HepG2 (cell line): Measurements from ENCODE around the gene PTPRN. TPM values are rescaled to one million over a fixed set of nuclear protein-coding genes. Genes with fewer than 3 reads are reported as not detected.
A peak's percentile ranks its signal among the peaks of the same experiment; 100 is the strongest.

Experiments used
- AGO1 ChIP-seq: fragments of 200-400 bp; formaldehyde crosslinking; IDR thresholded peaks from 2 replicates; pipeline ENCODE4 v1.6.1; 2017; ENCODE audit warnings: mild to moderate bottlenecking, low read depth, low read length, moderate library complexity; ENCODE audit not compliant: poor library complexity, severe bottlenecking
- CREM ChIP-seq, 2 experiments: sonication (generic) in 1 of 2; formaldehyde crosslinking in 1 of 2; IDR thresholded peaks; 2 replicates each; pipeline versions ENCODE4 v1.4.0 to v1.6.1; 2016 to 2020; ENCODE audit warnings: antibody characterized with exemption in 1 of 2, mild to moderate bottlenecking in 1 of 2, missing genetic modification reagents in 1 of 2
- ETV6 ChIP-seq: sonication (generic); formaldehyde crosslinking; conservative IDR thresholded peaks from 2 replicates; pipeline ENCODE4 v1.4.0; 2020; ENCODE audit warnings: missing genetic modification reagents
- KLF15 ChIP-seq: sonication (generic); formaldehyde crosslinking; IDR thresholded peaks from 2 replicates; pipeline ENCODE4 v1.8.1; 2023; ENCODE audit warnings: borderline replicate concordance, mild to moderate bottlenecking, inconsistent platforms, missing genetic modification reagents, mixed read lengths
- MAX ChIP-seq: IDR thresholded peaks from 2 replicates; pipeline ENCODE4 v1.6.1; 2012; ENCODE audit warnings: inconsistent platforms
- MIXL1 ChIP-seq: IDR thresholded peaks from 2 replicates; pipeline ENCODE4 v1.6.1; 2016
- RBM22 ChIP-seq: fragments of 200-400 bp; formaldehyde crosslinking; optimal IDR thresholded peaks from 2 replicates; pipeline ENCODE3; 2017; ENCODE audit warnings: mild to moderate bottlenecking, low read length, moderate library complexity
- SOX13 ChIP-seq, 3 experiments: fragments of 450-650 bp in 1 of 3; sonication (generic) in 1 of 3; formaldehyde crosslinking in 1 of 3; IDR thresholded peaks in 2 of 3; conservative IDR thresholded peaks in 1 of 3; 2 replicates each; pipeline versions ENCODE4 v1.5.0 to v1.6.1; 2016 to 2020; ENCODE audit warnings: antibody characterized with exemption in 1 of 3, mild to moderate bottlenecking in 1 of 3, missing compliant biosample characterization in 1 of 3, missing genetic modification reagents in 1 of 3, moderate library complexity in 1 of 3
- TCF12 ChIP-seq, 2 experiments: fragments of 450-650 bp in 1 of 2; sonication (generic) in 1 of 2; formaldehyde crosslinking in 1 of 2; IDR thresholded peaks; 2 replicates each; pipeline versions ENCODE4 v1.6.1 to v1.8.0; 2017 to 2022; ENCODE audit warnings: antibody characterized with exemption in 1 of 2, mild to moderate bottlenecking in 1 of 2, missing genetic modification reagents in 1 of 2, moderate library complexity in 1 of 2
- TEAD3 ChIP-seq: optimal IDR thresholded peaks from 2 replicates; pipeline ENCODE3; 2016; ENCODE audit warnings: borderline replicate concordance
- ZHX2 ChIP-seq, 2 experiments: sonication (generic) in 1 of 2; formaldehyde crosslinking in 1 of 2; IDR thresholded peaks; 2 replicates each; pipeline versions ENCODE4 v1.6.1 to v1.9.0; 2014 to 2022; ENCODE audit warnings: antibody characterized with exemption in 1 of 2, borderline replicate concordance in 1 of 2, inconsistent platforms in 1 of 2, low read depth in 1 of 2, missing genetic modification reagents in 1 of 2
- ZNF382 ChIP-seq: sonication (generic); formaldehyde crosslinking; IDR thresholded peaks from 2 replicates; pipeline ENCODE4 v1.5.0; 2020; ENCODE audit warnings: missing genetic modification reagents, mild to moderate bottlenecking, borderline replicate concordance
- ZNF572 ChIP-seq: sonication (generic); formaldehyde crosslinking; IDR thresholded peaks from 2 replicates; pipeline ENCODE4 v1.5.1; 2020; ENCODE audit warnings: mild to moderate bottlenecking, missing genetic modification reagents
- ZNF598 ChIP-seq: sonication (generic); formaldehyde crosslinking; IDR thresholded peaks from 2 replicates; pipeline ENCODE4 v1.5.1; 2020; ENCODE audit warnings: mild to moderate bottlenecking, missing genetic modification reagents, borderline replicate concordance
- ZSCAN31 ChIP-seq: sonication (generic); formaldehyde crosslinking; IDR thresholded peaks from 2 replicates; pipeline ENCODE4 v1.5.0; 2020; ENCODE audit warnings: low read depth, mild to moderate bottlenecking, missing genetic modification reagents
- polyA plus RNA-seq, 8 experiments: library from polyadenylated mRNA; depleted of rRNA in 3 of 8; stranded (reverse) in 7 of 8; unstranded in 1 of 8; fragments of >200 nt; fragmentation: Illumina TruSeq in 4 of 8; extraction: Trizol in 4 of 8; gene quantifications; 2 replicates each; pipeline versions ENCODE4 v1.2.1 to v1.2.3, GENCODE V29; 2011 to 2016; ENCODE audit warnings: low read depth in 4 of 8, missing spikeins in 1 of 8, mixed read lengths in 1 of 8; ENCODE audit not compliant: insufficient read depth in 1 of 8
- total RNA-seq, 5 experiments: library from RNA; depleted of rRNA; stranded (reverse); fragments of >200 nt; fragmentation: Illumina TruSeq; extraction: Trizol; gene quantifications; 2 replicates each; pipeline ENCODE4 v1.2.3, GENCODE V29; 2016; ENCODE audit warnings: low read depth in 1 of 5
- TF ChIP-seq, protein P1 (sequence below): sonication (generic); formaldehyde crosslinking; IDR thresholded peaks from 2 replicates; pipeline ENCODE4 v1.5.0; 2020; ENCODE audit warnings: missing genetic modification reagents

The PTPRN gene
- total and polyA plus RNA-seq, 2 of the 13 experiments (the other 11 are each of a cell fraction or from before 2014, with no cell fraction given) = 0.26 TPM; not detected in 1

- TF ChIP-seq TCF12 (IDR thresholded peaks at IDR 0.05) (no peak), TCF12 (CRISPR knock-in tag; IDR thresholded peaks at IDR 0.05) (no peak), ZNF382 (CRISPR knock-in tag) (no peak), ZHX2 (IDR thresholded peaks at IDR 0.05; ENCODE audit: low read depth) (0 out of 2 replicates have a peak, but pooled peaks have one; percentile 3), ZHX2 (CRISPR knock-in tag; IDR thresholded peaks at IDR 0.05; ENCODE audit: borderline replicate concordance) (no peak), AGO1 (no peak), MIXL1 (CRISPR knock-in tag) (no peak), TEAD3 (CRISPR knock-in tag) (no peak), CREM (IDR thresholded peaks at IDR 0.05) (no peak), CREM (CRISPR knock-in tag; IDR thresholded peaks at IDR 0.05) (no peak), ZSCAN31 (peak; percentile 33; the same call in 1 of the 2 replicates), MAX (peak; percentile 60), KLF15 (CRISPR knock-in tag) (no peak), ZNF572 (CRISPR knock-in tag) (0 out of 2 replicates have a peak, but pooled peaks have one; percentile 36), ETV6 (CRISPR knock-in tag) (no peak), ZNF598 (0 out of 2 replicates have a peak, but pooled peaks have one; percentile 91), SOX13 (IDR thresholded peaks at IDR 0.05) (no peak), SOX13 (CRISPR knock-in tag; conservative IDR thresholded peaks at IDR 0.05 in 1 of 2, IDR thresholded peaks at IDR 0.05 in 1 of 2) (no peak), RBM22 (no peak)
- TF ChIP-seq, protein P1, sequence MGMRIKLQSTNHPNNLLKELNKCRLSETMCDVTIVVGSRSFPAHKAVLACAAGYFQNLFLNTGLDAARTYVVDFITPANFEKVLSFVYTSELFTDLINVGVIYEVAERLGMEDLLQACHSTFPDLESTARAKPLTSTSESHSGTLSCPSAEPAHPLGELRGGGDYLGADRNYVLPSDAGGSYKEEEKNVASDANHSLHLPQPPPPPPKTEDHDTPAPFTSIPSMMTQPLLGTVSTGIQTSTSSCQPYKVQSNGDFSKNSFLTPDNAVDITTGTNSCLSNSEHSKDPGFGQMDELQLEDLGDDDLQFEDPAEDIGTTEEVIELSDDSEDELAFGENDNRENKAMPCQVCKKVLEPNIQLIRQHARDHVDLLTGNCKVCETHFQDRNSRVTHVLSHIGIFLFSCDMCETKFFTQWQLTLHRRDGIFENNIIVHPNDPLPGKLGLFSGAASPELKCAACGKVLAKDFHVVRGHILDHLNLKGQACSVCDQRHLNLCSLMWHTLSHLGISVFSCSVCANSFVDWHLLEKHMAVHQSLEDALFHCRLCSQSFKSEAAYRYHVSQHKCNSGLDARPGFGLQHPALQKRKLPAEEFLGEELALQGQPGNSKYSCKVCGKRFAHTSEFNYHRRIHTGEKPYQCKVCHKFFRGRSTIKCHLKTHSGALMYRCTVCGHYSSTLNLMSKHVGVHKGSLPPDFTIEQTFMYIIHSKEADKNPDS (CRISPR knock-in tag) = 0 out of 2 replicates have a peak, but pooled peaks have one; percentile 65
Measured at GRCh38 chr2:219253753-219254589, 55.2 kb downstream of the PTPRN start, which contains the start of gene TUBA4A (continued).
